HFF-Myc (cell line): ENCODE results near the gene SCAMP5.

ENCODE experiments used
- DNase-seq: peaks from one replicate; pipeline ENCODE4 v3.0.0-alpha.2; 2011; ENCODE audit warnings: low read depth; ENCODE audit errors: extremely low read depth
- H3K4me3 ChIP-seq: replicated peaks from 2 replicates; pipeline ENCODE4 v1.5.1; 2011; ENCODE audit warnings: low read depth, mild to moderate bottlenecking, control low read depth, low read length
- TF ChIP-seq, protein P1 (sequence below): IDR thresholded peaks from 2 replicates; pipeline ENCODE4 v1.5.1; 2012; ENCODE audit warnings: mild to moderate bottlenecking, low read depth, low read length, control low read depth; ENCODE audit errors: missing control alignments

SCAMP5 gene

DNA sequence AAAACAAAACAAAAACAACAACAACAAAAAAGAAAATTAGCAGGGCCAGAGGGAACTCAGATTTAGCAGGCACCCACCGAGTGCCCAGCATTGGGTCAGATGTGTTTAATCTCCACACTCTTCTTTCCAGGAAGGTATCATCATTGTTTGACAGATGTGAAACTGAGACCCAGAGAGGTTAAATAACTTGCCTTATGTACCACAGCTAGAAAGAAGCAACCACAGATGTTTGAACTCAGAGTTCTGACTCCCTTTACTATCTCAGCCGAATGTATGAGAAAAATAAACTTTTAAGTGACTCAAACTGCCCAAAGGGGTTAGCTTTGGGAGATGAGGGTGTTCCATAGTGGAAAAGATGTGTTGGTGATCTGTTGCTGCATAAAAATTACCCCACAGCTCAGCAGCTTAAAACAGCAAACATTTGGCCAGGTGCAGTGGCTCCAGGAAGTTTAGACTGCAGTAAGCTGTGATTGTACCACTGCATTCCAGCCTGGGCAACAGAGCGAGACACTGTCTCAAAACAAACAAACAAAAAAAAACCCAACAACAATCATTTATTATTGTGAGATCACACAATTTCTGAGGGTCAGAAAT lies 34.3 kb upstream of the SCAMP5 start:
- no peak overlapping the region for H3K4me3 ChIP-seq
- TF ChIP-seq, protein P1, sequence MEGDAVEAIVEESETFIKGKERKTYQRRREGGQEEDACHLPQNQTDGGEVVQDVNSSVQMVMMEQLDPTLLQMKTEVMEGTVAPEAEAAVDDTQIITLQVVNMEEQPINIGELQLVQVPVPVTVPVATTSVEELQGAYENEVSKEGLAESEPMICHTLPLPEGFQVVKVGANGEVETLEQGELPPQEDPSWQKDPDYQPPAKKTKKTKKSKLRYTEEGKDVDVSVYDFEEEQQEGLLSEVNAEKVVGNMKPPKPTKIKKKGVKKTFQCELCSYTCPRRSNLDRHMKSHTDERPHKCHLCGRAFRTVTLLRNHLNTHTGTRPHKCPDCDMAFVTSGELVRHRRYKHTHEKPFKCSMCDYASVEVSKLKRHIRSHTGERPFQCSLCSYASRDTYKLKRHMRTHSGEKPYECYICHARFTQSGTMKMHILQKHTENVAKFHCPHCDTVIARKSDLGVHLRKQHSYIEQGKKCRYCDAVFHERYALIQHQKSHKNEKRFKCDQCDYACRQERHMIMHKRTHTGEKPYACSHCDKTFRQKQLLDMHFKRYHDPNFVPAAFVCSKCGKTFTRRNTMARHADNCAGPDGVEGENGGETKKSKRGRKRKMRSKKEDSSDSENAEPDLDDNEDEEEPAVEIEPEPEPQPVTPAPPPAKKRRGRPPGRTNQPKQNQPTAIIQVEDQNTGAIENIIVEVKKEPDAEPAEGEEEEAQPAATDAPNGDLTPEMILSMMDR = no peak
- no peak for DNase-seq

DNA sequence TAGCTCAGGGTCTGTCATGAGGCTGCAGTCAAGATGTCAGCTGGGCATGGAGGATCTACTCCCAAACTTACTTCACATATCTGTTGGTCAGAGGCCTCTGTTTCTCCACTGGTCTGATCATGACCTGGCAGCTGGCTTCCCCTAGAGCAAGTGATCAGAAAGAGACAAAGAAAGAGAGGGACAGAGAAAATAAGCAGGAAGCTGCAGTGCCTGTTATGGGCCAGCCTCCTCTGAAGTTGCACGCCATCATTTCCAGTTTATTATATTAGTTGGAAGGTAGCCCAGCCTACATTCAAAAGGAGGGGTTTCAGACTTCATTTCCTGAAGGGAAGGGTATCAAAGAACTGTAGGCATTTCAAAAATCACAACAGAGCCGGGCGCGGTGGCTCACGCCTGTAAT lies 33.7 kb upstream of the SCAMP5 start:
- DNase-seq = no peak
- TF ChIP-seq, protein P1 = no peak
- H3K4me3 ChIP-seq = no peak overlapping the region

DNA sequence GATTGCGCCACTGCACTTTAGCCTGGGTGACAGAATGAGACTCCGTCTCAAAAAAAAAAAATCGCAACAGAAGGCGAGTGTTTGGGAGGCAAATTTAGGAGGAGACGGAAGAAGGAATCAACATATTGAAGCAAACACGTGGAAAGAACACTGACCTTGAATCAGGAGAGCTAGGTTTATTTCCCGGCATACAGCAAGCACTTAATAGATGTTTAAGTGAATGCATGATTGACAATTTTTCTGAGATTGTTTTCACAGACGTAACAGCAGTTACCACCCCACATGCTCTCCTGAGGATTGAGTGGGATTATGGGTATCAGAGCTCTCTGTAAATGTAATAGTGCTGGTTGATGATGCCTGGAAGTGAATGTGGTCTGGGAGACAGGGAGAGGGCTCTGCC lies 33.1 kb upstream of the SCAMP5 start:
- no peak for DNase-seq
- TF ChIP-seq, protein P1 = no peak
- no peak overlapping the region for H3K4me3 ChIP-seq

DNA sequence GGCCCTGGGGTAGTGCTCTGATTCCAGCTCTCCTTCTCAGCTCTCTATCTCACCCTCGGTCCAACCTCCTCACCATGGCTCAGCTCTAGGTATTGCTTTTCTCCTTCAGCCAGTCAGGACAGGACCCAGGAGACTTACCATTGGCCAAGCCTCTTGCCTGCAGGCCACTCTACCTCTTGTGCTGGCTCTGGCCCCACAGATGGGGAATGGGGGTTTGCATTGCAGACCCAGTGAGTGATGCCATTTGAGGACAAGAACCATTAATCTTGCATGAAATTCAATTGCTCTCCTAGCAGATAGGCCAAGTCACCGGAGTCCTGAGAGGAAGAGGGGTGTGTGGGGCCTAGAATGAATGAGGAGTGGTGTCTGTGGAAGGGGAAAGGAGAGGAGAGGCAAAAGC lies 32.7 kb upstream of the SCAMP5 start:
- H3K4me3 ChIP-seq = no peak overlapping the region
- DNase-seq = no peak
- TF ChIP-seq, protein P1 = no peak

- DNase-seq = no peak
- TF ChIP-seq, protein P1 = no peak
- no peak overlapping the region for H3K4me3 ChIP-seq
These were observed 32.1 kb upstream of the SCAMP5 start for GRCh38 chr15:74963213-74963612.

GRCh38 chr15:74964794-74965193 lies 30.6 kb upstream of the SCAMP5 start:
- no peak for DNase-seq

More at GRCh38 chr15:74964794-74965193, 30.6 kb upstream of the SCAMP5 start:
- no peak overlapping the region for H3K4me3 ChIP-seq
- TF ChIP-seq, protein P1 = no peak
